ENCODE measurements around the gene PTPRD. TPM values are rescaled to one million over a fixed set of nuclear protein-coding genes. Genes with fewer than 3 reads are reported as not detected.
A peak's percentile ranks its signal among the peaks of the same experiment; 100 is the strongest.

Gene PTPRD
- total RNA-seq, 1 donor from 2014 or later = 7.8 TPM

- no peak for DNase-seq
- intact Hi-C loops (cut with DNase I) = no loop called here
These were observed 860.8 kb downstream of the PTPRD start for GRCh38 chr9:9751996-9752395.

DNA sequence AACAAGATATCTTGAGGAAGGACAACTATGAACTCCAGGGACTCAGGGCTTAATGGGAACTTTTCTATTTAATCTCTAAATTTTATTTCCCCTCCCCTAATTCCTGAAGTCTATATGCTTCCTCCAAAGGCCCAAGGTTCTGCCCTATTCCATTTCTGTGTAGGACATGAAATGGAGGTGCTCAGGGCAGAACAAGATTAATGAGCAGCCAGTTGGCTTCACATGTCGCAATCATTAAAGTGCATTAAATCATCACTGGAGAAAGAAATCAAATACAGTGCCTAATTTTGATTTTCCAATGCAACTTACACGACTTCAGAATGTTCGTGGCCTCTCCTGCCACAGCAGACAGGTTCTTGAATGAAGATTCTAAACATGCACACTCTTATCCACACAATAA, 862.1 kb downstream of the PTPRD start:
- DNase-seq (no peak), ATAC-seq (ENCODE audit: poor library complexity) (no peak)
- intact Hi-C loops (cut with DNase I) = no loop called here

More at GRCh38 chr9:9751996-9752395, 860.8 kb downstream of the PTPRD start:
- no peak for ATAC-seq (ENCODE audit: poor library complexity)

DNA sequence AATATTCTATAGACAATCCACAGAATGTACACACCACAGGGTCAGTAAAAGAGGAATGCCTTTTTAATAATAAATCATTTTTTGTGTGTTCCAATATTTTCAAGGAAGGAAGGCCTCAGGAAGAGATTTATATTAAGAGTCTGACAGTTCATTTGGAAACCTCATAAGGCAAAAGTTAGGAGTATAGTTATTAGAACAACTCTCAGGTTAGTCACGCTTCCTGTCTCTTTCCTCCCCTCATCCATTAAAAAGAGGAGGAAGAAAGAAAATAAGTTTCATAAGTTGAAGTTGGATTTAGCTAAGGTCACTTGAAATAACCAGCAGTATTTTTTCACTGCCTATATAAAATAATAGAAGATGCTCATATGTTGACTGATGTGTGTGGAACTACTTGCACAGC, 863.2 kb downstream of the PTPRD start:
- no peak for ATAC-seq (ENCODE audit: poor library complexity)
- intact Hi-C loops (cut with DNase I) = no loop called here
- no peak for DNase-seq

DNA sequence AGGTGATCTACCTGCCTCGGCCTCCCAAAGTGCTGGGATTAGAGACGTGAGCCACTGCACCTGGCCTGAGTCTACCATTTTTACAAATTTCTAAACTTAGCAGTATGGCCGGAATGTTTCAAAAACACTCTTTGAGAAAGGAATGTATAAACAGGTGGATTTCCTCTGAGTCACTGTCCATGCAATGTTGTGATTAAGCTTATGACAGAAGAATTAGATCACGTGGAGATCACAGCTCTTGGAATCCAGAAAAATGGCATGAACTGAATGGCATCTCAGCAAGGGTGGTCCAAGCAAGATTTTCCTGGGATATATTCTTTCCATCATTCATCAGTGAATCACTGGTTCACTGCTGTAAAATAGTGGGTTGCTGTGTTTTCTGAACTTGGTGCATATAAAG, 865.0 kb downstream of the PTPRD start:
- no peak for ATAC-seq (ENCODE audit: poor library complexity)
- intact Hi-C loops (cut with DNase I) = no loop called here

GRCh38 chr9:9746826-9747225, 866.0 kb downstream of the PTPRD start:
- no peak for DNase-seq
- intact Hi-C loops (cut with DNase I) = no loop called here
- ATAC-seq (ENCODE audit: poor library complexity) = no peak

More for the DNA sequence above, 865.0 kb downstream of the PTPRD start:
- no peak for DNase-seq

GRCh38 chr9:9743822-9744221, 869.0 kb downstream of the PTPRD start:
- DNase-seq = no peak
- intact Hi-C loops (cut with DNase I) = no loop called here
- no peak for ATAC-seq (ENCODE audit: poor library complexity)

DNA sequence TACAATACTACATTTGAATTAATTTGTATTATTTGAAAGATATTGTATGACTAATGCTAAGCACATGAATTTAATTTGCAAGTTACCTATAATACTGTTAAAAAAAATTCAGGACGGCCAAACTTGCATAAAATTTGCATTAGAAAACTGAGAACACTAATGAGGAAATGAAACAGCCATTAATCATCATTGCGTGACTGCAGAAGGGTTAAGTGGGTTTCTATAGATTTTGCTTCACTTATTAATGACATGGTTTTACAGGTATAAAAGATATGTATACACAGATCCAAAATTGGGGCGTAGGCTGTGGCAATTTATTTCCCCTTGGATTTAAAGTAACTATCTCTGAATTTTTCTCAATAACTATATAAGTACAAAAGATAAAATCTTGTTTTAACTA, 882.6 kb downstream of the PTPRD start:
- DNase-seq (no peak), ATAC-seq (ENCODE audit: poor library complexity) (no peak)
- intact Hi-C loops (cut with DNase I) = no loop called here

- intact Hi-C loops (cut with DNase I) = no loop called here
- DNase-seq (no peak), ATAC-seq (ENCODE audit: poor library complexity) (no peak)
These were observed 883.7 kb downstream of the PTPRD start for GRCh38 chr9:9729082-9729481.

- peak; percentile 20 for DNase-seq
- no peak for ATAC-seq (ENCODE audit: poor library complexity)
- intact Hi-C loops (cut with DNase I) = no loop called here
These were observed 893.3 kb downstream of the PTPRD start for GRCh38 chr9:9719373-9720112.

DNA sequence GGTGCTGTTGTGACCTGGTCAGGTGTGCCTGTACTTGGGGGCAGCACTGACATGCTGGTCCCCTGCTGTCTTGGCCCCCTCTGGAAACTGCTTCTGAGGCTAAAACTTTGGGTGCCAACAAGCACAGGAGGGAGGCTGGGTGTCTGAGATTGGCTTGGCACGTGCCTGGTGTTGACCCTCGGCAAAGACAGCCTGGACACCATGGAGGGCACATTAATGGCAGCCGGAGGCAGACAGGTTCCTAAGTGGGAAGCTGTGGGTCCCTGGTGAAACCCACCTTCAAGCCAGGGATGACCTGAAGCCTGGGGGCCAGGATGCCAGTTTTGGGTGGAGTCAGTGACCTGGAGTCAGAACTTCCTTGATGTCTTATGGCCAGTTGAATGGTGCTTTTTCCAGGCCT, 894.1 kb downstream of the PTPRD start:
- no peak for DNase-seq
- ATAC-seq (ENCODE audit: poor library complexity) = no peak
- intact Hi-C loops (cut with DNase I) = no loop called here

DNA sequence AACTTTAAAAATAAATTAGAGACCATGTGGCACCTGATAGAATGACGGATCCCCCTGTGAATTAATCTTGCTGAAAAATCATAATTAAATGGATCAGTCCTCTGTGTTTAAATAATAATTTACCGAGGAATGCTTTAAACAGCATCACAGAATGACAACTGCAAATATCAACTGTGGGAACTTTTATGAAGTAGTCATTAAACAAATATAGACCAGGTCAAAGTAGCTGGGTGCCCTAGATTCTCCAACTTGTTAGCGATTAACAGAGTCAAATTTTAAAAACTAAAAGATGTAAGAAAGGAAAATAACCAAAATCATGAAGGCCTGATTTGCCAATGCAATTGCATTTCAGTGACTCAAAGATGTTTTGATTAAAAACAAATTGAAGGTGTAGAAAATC, 933.4 kb downstream of the PTPRD start:
- no peak for DNase-seq
- intact Hi-C loops (cut with DNase I) = no loop called here
- no peak for ATAC-seq (ENCODE audit: poor library complexity)

DNA sequence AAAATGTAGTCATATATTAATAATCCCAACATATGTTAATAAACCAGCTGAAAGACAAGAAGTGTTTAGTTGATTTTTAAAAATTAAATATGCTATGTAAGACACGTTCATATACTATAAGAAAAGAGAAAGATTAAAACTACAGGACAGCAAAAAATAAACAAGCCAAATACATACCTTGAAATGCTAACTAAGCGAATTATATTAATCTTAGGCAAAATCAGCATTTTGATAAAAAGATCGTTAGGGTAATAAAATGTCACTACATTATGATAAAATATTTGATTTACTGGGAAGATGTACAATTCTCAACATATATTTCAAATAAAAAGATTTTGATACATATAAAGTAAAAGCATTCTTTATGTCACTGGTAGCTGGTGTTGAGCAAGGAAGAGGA, 938.3 kb downstream of the PTPRD start:
- no peak for ATAC-seq (ENCODE audit: poor library complexity)
- intact Hi-C loops (cut with DNase I) = no loop called here
- DNase-seq = no peak

GRCh38 chr9:9670454-9670853, 942.3 kb downstream of the PTPRD start:
- DNase-seq (no peak), ATAC-seq (ENCODE audit: poor library complexity) (no peak)
- intact Hi-C loops (cut with DNase I) = no loop called here

DNA sequence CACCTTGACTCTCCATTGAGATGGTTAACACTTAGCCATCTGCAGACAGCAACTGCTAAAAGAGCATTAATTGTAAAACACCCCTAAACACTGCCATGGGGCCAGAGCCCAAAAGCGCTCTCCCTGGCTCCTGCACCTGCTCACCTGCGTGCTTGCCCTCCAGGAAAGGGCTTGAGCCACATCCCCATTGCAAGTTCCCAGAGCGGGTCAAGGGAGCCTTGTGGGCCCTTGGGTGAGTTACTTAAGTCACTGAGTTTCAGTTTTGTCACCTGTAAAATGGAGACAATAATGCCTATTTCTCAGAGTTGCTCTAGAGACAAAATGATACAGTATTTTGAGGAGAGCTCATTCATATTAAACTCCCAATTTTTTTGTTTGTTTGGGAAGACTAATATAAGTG, 967.8 kb downstream of the PTPRD start:
- no peak for DNase-seq
- intact Hi-C loops (cut with DNase I) = no loop called here

GRCh38 chr9:9631284-9631683, 981.5 kb downstream of the PTPRD start:
- DNase-seq (no peak), ATAC-seq (ENCODE audit: poor library complexity) (no peak)
- intact Hi-C loops (cut with DNase I) = no loop called here

More for the DNA sequence above, 967.8 kb downstream of the PTPRD start:
- no peak for ATAC-seq (ENCODE audit: poor library complexity)

GRCh38 chr9:9625248-9625647, 987.6 kb downstream of the PTPRD start:
- no peak for ATAC-seq (ENCODE audit: poor library complexity)
- intact Hi-C loops (cut with DNase I) = no loop called here
- DNase-seq = no peak

- intact Hi-C loops (cut with DNase I) = no loop called here
- ATAC-seq (ENCODE audit: poor library complexity) (no peak), DNase-seq (no peak)
These were observed 989.3 kb downstream of the PTPRD start for GRCh38 chr9:9623506-9623905.

- no peak for DNase-seq
- intact Hi-C loops (cut with DNase I) = no loop called here
- no peak for ATAC-seq (ENCODE audit: poor library complexity)
These were observed 991.4 kb downstream of the PTPRD start for GRCh38 chr9:9621355-9621940.

GRCh38 chr9:9620736-9621135, 992.1 kb downstream of the PTPRD start:
- DNase-seq (no peak), ATAC-seq (ENCODE audit: poor library complexity) (no peak)
- intact Hi-C loops (cut with DNase I) = no loop called here

- DNase-seq = no peak
- ATAC-seq (ENCODE audit: poor library complexity) = no peak
- intact Hi-C loops (cut with DNase I) = no loop called here
These were observed 997.7 kb downstream of the PTPRD start for GRCh38 chr9:9615086-9615485.

DNA sequence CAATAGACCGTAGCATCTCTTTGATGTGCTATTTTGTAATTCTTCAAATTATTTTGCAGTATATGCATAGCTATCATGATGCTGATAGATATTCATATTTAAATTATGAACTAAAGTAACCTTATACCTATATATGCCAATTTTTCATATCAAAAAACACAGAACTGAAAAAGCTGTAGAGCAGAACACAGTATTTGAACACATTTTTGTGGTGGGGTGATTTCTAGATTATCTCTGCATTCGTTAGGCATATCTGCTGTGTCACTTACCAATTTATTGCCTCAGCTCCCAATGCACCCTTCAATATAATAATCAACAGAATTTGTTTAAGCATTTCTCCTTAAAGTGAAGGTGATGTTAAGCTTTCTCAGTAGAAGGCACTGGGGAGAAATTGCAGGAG, 998.2 kb downstream of the PTPRD start:
- no peak for ATAC-seq (ENCODE audit: poor library complexity)
- intact Hi-C loops (cut with DNase I) = no loop called here
- no peak for DNase-seq

Data from Right ventricle myocardium superior (tissue), 1 donor.